Esophagus muscularis mucosa (tissue), 4 donors: ENCODE data around the gene IL23R.

ENCODE experiments used
- EP300 ChIP-seq: sonication (generic); formaldehyde crosslinking; IDR thresholded peaks from one replicate; pipeline ENCODE4 v1.6.1; 2017; ENCODE audit warnings: antibody characterized with exemption
- POLR2A ChIP-seq: fragments of 450-650 bp; IDR thresholded peaks from one replicate; pipeline ENCODE4 v1.6.1; 2017; ENCODE audit warnings: antibody characterized with exemption, moderate library complexity, mild to moderate bottlenecking, low read depth
- POLR2AphosphoS5 ChIP-seq, 2 donors: sonication (generic); formaldehyde crosslinking; IDR thresholded peaks; one replicate each; pipeline ENCODE4 v1.6.1; 2017; ENCODE audit warnings: antibody characterized with exemption in 2 of 2
- TF ChIP-seq, protein P1 (sequence below), 3 experiments: fragments of 200-600 bp in 2 of 3; fragments of 450-650 bp in 1 of 3; sonication (generic) in 2 of 3; IDR thresholded peaks; one replicate each; pipeline ENCODE4 v1.5.1; 2017 to 2019; ENCODE audit warnings: antibody characterized with exemption in 3 of 3, mild to moderate bottlenecking in 2 of 3, moderate library complexity in 1 of 3

DNA sequence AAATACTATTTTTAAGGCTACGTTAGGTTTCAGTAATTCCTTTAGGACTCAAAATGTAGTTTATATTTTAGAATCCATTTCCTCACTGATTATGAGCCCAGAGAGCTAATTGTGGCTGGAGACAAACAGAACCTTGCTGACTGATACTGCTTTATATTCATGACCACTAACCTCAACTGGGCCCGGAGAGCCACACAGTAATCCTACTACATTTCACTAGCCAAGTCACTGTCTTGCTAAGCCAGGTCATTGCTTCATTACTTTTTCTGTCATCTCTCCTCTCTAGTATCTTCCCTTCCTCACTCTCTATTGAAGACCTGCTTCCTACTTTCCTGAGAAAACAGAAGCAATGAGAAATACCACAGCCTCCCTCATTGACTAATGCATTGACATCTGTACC is 24.7 kb downstream of the IL23R start:
- TF ChIP-seq POLR2A (no peak), EP300 (no peak), POLR2AphosphoS5 (IDR thresholded peaks at IDR 0.05) (no peak)
- TF ChIP-seq, protein P1, sequence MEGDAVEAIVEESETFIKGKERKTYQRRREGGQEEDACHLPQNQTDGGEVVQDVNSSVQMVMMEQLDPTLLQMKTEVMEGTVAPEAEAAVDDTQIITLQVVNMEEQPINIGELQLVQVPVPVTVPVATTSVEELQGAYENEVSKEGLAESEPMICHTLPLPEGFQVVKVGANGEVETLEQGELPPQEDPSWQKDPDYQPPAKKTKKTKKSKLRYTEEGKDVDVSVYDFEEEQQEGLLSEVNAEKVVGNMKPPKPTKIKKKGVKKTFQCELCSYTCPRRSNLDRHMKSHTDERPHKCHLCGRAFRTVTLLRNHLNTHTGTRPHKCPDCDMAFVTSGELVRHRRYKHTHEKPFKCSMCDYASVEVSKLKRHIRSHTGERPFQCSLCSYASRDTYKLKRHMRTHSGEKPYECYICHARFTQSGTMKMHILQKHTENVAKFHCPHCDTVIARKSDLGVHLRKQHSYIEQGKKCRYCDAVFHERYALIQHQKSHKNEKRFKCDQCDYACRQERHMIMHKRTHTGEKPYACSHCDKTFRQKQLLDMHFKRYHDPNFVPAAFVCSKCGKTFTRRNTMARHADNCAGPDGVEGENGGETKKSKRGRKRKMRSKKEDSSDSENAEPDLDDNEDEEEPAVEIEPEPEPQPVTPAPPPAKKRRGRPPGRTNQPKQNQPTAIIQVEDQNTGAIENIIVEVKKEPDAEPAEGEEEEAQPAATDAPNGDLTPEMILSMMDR (IDR thresholded peaks at IDR 0.05) = no peak
